GM19395 (cell line): ENCODE results near the gene CCDC154.
"Not testable (repeated sequence)": the region's sequence is repeated elsewhere in the genome, so short reads cannot be mapped to it uniquely, and the experiment has no call there.

Source experiments
- ATAC-seq: cut with Tn5 transposase; IDR thresholded peaks from one replicate; pipeline ENCODE4 v1.9.1; 2021; ENCODE audit warnings: mild to moderate bottlenecking, moderate library complexity; ENCODE audit not compliant: unreplicated experiment

Gene CCDC154

GRCh38 chr16:1474796-1475551, 30.6 kb upstream of the CCDC154 start, which contains the start of gene CLCN7:
Gene CLCN7, minus strand, starts transcription at chr16:1475028. Its CDS starts 54 bp downstream, at chr16:1474974.
- ATAC-seq = peak; percentile 71

DNA sequence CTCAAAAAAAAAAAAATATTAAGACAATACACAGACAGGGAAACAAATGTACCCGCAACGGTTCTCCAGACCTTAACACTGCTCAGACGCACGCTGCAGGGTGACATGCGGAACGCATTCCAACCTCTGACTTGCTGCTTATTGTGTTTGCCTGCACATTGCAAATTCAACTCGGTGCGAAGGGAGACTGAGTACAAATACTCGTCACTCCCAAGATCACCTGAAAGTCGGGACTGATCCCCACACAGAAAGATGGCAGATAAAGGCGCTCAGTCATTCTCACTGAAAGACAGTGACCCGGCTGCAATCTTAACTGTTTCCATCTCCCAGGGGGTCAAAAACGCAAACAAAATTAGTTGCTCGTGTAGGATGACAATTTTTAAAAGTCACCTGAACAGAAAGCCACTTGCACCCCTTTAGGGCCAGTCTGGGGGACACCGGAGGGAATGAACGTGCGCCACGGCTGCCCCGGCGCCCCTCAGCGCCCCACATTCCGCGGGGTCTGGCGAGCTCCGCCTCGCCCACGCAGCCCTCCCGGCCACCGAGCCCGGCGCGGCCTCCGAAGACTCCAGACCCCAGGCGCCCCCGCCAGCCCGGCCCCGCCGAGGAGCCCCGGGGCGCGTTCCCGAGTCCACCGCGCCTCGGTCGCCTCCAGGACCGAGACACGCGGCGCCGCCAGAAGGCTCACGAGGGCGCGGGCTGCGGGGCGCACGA, 29.9 kb upstream of the CCDC154 start:
- peak; percentile 20 for ATAC-seq

DNA sequence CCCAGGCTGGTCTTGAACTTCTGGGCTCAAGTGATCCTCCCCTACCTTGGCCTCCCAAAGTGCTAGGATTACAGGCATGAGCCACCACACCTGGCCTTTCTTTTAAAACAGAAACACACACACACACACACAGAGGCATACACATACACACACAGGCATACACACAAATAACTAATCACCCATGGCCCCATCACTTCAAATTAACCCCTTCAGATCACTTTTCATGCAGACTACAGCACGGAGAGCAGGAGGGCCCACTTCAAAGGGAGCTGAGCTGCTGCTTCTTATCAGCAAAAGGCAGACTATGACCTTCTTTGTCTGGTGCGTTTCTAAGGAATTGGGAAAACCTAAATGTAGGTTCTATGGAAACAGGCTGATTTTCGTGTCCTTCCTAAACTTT, 28.6 kb upstream of the CCDC154 start:
- ATAC-seq = no peak

- no peak for ATAC-seq
Observed at GRCh38 chr16:1471569-1472194, 27.3 kb upstream of the CCDC154 start.

DNA sequence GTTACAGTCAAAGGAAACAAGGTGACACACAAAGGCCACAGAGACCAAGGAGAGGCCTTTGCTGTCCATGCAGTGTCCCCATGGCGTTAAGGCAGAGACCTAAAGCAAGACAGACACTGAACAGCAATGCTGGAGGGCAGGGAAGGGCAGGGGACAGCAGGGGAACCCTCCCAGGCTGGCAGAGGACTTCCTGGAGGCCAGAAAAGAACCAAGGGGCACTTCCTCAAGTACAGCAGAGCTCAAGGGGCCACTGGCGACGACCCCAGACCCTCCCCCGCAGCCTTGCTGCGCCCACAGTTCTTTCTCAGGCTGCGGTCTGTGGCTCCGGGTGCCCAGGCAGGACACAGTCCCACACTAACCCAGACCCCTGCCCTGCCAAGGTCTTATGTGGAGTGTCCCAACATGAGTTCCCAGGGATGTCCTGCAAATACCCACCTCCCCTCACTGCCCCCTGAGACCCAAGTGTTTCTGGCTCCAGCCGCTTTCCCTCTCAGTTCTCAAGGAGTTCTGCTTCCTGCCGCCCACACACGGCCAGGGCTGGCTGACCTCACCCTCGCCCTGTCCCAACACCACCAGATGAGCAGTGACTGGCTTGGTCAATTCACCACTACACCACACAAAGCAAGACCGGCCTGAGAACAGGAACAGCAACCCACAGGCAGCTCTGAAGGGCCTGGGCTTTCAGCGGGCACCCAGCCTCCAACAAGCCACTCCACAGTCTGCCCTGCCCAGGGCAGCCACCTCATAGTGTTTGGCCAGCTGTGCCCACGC, 26.3 kb upstream of the CCDC154 start:
- ATAC-seq = no peak

GRCh38 chr16:1469693-1470201, 25.4 kb upstream of the CCDC154 start:
- ATAC-seq = no peak

DNA sequence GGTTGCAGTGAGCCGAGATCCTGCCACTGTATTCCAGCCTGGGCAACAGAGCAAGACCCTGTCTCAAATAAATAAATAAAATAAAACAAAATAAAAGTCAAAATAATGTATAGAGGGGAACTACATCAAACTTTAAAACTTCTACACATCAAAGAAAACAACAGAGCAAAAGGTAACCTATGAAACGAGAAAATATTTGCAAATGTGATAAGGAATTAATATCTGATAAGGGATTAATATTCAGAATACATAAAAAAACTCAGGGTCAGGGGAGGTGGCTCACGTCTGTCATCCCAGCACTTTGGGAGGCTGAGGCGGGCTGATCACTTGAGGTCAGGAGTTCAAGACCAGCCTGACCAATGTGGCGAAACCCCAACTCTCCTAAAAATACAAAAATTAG, 24.8 kb upstream of the CCDC154 start:
- not testable (repeated sequence) for ATAC-seq

DNA sequence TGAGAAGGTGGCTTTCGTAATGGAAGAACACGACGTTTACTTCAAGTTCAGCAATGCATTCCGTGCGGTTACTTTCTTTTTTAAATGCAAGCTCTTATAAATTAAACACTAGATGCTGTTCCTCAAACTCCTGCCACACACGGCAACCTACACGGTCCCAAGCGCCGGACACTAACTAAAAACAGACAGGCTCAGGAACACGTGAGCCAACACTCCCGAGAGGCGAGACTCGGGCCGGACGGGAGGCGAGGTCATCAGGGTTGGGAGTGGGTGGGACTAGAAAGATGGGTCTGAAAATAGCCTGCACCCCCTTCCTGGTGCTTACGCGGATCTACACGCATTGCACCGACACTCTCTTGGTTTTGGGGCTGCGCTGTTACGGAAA, 24.1 kb upstream of the CCDC154 start:
- no peak for ATAC-seq

DNA sequence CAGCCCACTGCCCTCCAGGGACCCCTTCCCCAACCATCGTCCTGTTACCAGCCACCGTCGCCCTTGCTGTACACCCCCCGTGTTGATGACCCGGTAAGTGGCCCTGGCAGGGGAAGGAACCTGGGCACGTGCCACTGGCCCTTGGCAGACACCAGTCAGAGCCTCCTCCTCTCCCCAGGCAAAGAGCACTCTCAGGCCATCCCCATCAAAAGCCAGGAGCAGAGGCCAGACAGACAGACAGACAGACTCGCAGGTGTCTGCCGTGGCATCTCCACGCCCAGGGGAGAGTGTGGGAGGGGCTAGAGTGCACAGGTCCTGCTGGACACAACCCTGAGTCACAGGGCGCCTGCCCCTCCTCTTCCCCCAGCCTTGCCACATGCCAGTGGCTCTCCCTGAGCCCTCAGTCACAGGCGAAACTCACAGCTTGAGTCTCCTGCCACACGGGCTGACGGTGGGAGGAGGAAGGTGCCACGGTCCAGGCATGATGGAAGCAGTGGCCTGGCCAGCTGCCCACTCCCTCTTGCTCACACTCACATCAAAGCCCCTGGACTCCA, 22.7 kb upstream of the CCDC154 start:
- ATAC-seq = no peak

DNA sequence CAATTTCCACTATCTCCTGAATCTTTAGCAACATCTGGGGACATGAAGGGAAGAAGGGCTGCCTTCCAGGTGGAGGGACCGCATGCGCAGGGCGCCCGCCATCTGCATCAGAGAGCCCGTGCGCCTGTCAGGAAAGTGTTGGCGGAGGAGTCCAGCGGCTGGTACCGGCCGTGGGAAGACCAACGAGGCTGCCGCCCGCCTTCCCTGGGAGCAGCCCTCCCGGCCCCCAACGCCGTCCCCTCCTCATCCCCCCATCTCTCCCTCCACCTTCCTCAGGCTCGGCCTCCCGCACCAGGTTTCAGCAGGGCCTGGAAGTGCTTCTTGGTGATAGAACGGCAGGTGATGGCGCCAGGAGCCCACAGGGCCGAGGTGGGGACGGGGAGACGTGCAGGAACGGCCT, 21.7 kb upstream of the CCDC154 start:
- no peak for ATAC-seq

DNA sequence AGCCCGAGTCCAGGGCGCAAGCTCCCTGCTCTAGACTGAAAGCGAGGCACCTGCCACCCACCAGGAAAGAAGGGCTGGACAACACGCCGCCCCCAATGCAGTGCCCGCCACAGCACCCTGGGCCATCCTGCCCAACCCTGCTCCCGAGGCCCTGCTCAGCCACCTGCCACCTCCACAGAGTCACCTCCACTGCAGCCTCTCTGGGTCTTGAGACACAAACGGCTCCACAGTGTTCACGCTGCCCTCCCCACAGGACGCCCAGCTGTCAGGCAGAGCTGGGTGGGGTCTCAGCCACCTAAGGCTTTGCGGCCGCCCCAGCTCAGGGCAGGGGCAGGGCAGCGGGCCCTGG, 21.2 kb upstream of the CCDC154 start:
- ATAC-seq = no peak

GRCh38 chr16:1464894-1465566, 20.7 kb upstream of the CCDC154 start:
- ATAC-seq = no peak

- no peak for ATAC-seq
Observed at GRCh38 chr16:1464196-1464893, 20.0 kb upstream of the CCDC154 start.

GRCh38 chr16:1461146-1461545, 16.8 kb upstream of the CCDC154 start:
- no peak for ATAC-seq

DNA sequence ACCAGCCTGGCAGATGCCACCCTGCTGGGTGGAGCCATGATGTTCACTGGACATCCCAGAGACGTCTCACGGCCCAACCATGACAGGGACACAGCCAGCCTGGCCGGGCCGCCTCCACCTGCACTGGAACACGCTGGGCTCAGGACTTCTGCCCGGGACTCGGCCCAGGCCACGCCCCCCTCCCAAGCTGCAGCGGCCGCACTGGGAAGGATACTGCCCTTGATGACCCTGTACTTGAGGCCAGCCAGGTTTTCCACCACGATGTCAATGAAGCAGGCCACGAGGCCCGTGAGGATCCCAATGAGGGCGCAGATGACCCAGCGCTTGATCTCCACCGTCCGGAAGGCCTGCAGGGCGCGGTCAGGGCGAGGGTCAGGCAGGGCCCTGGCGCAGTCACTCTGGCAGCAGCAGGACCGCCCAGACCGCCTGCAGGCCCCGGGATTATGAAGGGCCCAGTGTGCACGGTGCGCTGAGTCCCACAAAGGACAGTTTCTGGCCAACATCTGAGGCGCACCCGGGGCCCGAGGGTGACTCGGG, 16.3 kb upstream of the CCDC154 start:
- no peak for ATAC-seq

DNA sequence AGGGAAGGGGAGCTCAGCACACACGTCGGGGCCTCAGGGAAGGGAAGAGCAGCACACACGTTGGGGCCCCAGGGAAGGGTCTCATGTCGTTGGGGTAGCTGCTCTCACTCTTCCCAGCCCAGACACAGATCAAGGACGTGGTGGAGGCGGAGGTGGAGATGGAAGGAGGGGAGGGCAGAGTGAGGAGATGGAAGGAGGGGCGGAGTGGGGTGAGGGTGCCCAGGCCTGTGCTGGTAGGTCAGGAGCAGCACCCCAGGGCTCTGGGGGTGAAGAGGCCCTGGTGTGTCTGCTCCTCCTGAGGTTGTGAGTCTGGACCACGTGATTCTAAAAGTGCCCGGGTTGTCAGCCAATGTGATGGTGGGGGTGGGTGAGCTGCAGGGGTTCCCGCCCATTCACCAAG, 15.6 kb upstream of the CCDC154 start:
- ATAC-seq = no peak

DNA sequence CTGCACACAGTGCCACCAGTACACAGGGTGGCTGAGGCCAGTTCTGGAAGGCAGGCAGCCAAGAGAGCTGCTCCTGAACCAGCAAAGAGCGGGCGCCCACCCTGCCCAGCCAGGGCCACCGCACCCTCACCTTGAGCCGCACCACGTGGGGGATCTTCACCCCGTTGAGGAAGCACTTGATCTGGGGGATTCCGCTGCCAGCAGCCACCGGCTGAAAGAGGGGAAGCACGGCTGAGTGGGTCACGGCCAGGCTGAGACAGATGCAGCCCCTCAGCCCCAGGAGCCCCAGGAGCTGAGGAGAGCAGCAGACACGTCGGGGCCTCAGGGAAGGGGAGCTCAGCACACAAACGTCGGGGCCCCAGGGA, 14.6 kb upstream of the CCDC154 start:
- ATAC-seq = no peak

DNA sequence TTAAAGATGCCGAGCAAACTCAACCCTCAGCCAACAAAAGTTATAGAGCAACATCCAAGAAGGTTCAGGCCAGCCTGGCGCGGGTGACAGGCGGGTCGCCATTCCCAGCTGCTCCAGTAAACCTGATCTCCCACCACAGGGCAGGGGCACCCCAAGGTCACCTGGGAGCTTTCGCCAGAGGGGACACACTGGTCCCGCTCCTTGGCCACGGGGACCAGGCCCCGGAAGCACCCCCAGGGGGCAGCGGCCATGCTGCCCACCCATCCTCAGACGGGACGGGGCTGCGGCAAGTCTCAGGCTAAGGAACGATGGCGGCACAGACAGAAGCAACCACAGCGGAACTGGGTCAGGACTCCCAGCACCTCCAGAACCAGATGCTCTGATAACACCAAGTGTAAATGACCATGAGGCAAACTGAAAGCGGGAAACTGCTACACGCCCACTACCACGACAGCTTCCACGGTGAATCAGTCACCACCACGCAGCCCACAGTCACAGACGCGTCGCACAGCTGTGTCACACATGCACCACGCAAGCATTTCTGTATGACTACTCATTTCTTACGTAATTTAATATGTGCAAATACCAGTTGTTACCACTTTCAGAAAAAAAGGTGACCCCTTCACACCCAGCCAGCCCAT, 14.1 kb upstream of the CCDC154 start:
- no peak for ATAC-seq
